Effector CD4-positive, alpha-beta T cell (primary cell): ENCODE measurements around the gene KIF4A.

Experiments
- DNase-seq: peaks from one replicate; pipeline ENCODE4 v3.0.0-alpha.2; 2020

KIF4A gene

GRCh38 chrX:70405003-70405402 is 115.1 kb downstream of the KIF4A start:
- no peak for DNase-seq

GRCh38 chrX:70410921-70411320 is 121.0 kb downstream of the KIF4A start:
- no peak for DNase-seq

- no peak for DNase-seq
These were observed 121.6 kb downstream of the KIF4A start for GRCh38 chrX:70411475-70411874.

GRCh38 chrX:70421618-70422017 is 131.7 kb downstream of the KIF4A start:
- DNase-seq: no peak

- no peak for DNase-seq
These were observed 133.0 kb downstream of the KIF4A start, which contains the start of gene GDPD2 for GRCh38 chrX:70422851-70423341. GDPD2 (plus strand) TSS chrX:70423314; CDS start chrX:70424985, 1,671 bp downstream.

GRCh38 chrX:70423936-70424675 is 134.2 kb downstream of the KIF4A start:
- no peak for DNase-seq

GRCh38 chrX:70424801-70425200 is 134.9 kb downstream of the KIF4A start:
- no peak for DNase-seq

GRCh38 chrX:70426286-70427278 is 136.7 kb downstream of the KIF4A start:
- DNase-seq: no peak

- DNase-seq: no peak
These were observed 137.5 kb downstream of the KIF4A start for GRCh38 chrX:70427365-70427764.

GRCh38 chrX:70429759-70430158 is 139.9 kb downstream of the KIF4A start:
- no peak for DNase-seq

GRCh38 chrX:70432936-70433847 is 143.3 kb downstream of the KIF4A start:
- no peak for DNase-seq

- peak; percentile 65 for DNase-seq
These were observed 144.0 kb downstream of the KIF4A start for GRCh38 chrX:70433848-70434351.

GRCh38 chrX:70434352-70434866 is 144.5 kb downstream of the KIF4A start:
- peak; percentile 34 for DNase-seq

- DNase-seq: no peak
These were observed 145.1 kb downstream of the KIF4A start for GRCh38 chrX:70434914-70435586.

- no peak for DNase-seq
These were observed 146.4 kb downstream of the KIF4A start for GRCh38 chrX:70436343-70436742.

GRCh38 chrX:70437011-70437410 is 147.1 kb downstream of the KIF4A start:
- no peak for DNase-seq

- no peak for DNase-seq
These were observed 148.2 kb downstream of the KIF4A start for GRCh38 chrX:70437921-70438665.

- no peak for DNase-seq
These were observed 149.1 kb downstream of the KIF4A start for GRCh38 chrX:70439016-70439415.

GRCh38 chrX:70442224-70442623 is 152.3 kb downstream of the KIF4A start:
- DNase-seq: no peak

- no peak for DNase-seq
These were observed 154.5 kb downstream of the KIF4A start, which contains the start of gene DLG3 for GRCh38 chrX:70444326-70444945. DLG3 (plus strand) TSS chrX:70444835; CDS start chrX:70445202, 367 bp downstream.
